OCI-LY3 (cell line): ENCODE measurements around the gene TLCD5.
A peak's percentile ranks its signal among the peaks of the same experiment; 100 is the strongest.

Experiments used
- H2AFZ ChIP-seq: fragments of 200-600, 300-600 bp; shearing (Covaris generic); 2 replicates; pipeline ENCODE4 v1.6.0; 2014; ENCODE audit warnings: antibody characterized with exemption, low read depth, low read length
- H3K27ac ChIP-seq: fragments of 200-600, 300-600 bp; sonication (generic); 2 replicates; pipeline ENCODE4 v1.5.1; 2014; ENCODE audit warnings: mild to moderate bottlenecking, low read length, moderate library complexity, mixed read lengths
- H3K27me3 ChIP-seq: fragments of 200-600, 300-600 bp; sonication (generic); 2 replicates; pipeline ENCODE4 v1.6.1; 2014; ENCODE audit warnings: low read depth, low read length, mixed read lengths
- H3K36me3 ChIP-seq: fragments of 200-600, 300-600 bp; sonication (generic); replicated peaks from 2 replicates; pipeline ENCODE3; 2014; ENCODE audit warnings: low read depth, low read length, mixed read lengths
- H3K4me1 ChIP-seq: fragments of 300-600, 200-600 bp; sonication (generic); 2 replicates; pipeline ENCODE4 v1.6.1; 2014; ENCODE audit warnings: low read length, mixed read lengths
- H3K4me2 ChIP-seq: fragments of 200-600, 300-600 bp; sonication (generic); 2 replicates; pipeline ENCODE4 v1.6.1; 2014; ENCODE audit warnings: low read length, mixed read lengths
- H3K4me3 ChIP-seq: fragments of 300-600, 200-600 bp; sonication (generic); 2 replicates; pipeline ENCODE4 v1.5.1; 2014; ENCODE audit warnings: antibody characterized with exemption, mild to moderate bottlenecking, low read length, moderate library complexity
- H3K79me2 ChIP-seq: fragments of 300-600, 200-600 bp; shearing (Covaris generic); 2 replicates; pipeline ENCODE4 v1.6.1; 2014; ENCODE audit warnings: mild to moderate bottlenecking, low read length, mixed read lengths
- H3K9ac ChIP-seq: fragments of 300-600, 200-600 bp; shearing (Covaris generic); 2 replicates; pipeline ENCODE4 v1.6.0; 2014; ENCODE audit warnings: mild to moderate bottlenecking, low read length, moderate library complexity
- H3K9me3 ChIP-seq: fragments of 200-600, 300-600 bp; shearing (Covaris generic); 2 replicates; pipeline ENCODE4 v1.6.1; 2014; ENCODE audit warnings: low read length, mixed read lengths; ENCODE audit not compliant: insufficient read depth
- H4K20me1 ChIP-seq: fragments of 200-600, 300-600 bp; sonication (generic); 2 replicates; pipeline ENCODE4 v1.6.1; 2016; ENCODE audit warnings: low read length, mixed read lengths; ENCODE audit not compliant: insufficient read depth
- CTCF ChIP-seq: fragments of 200-600, 300-600 bp; sonication (generic); IDR thresholded peaks from 2 replicates; pipeline ENCODE4 v1.5.1; 2014; ENCODE audit warnings: antibody characterized with exemption, low read length, low read depth
- EZH2phosphoT487 ChIP-seq: fragments of 200-600 bp; shearing (Covaris generic); IDR thresholded peaks from 2 replicates; pipeline ENCODE4 v1.6.1; 2018; ENCODE audit warnings: antibody characterized with exemption, mixed run types, low read depth

Gene TLCD5

GRCh38 chr11:120337355-120338106, 12.4 kb downstream of the TLCD5 start:
- Histone ChIP-seq H3K79me2 (peaks cover 41% of the 10 kb centered on the region), H2AFZ (no peak overlapping the region), H4K20me1 (peaks cover 49% of the 10 kb centered on the region), H3K9ac (peak overlapping the region; percentile 91), H3K27me3 (peaks cover 47% of the 10 kb centered on the region), H3K4me3 (peak overlapping the region; percentile 94), H3K4me2 (peak overlapping the region; percentile 95), H3K4me1 (peaks cover 15% of the 10 kb centered on the region), H3K36me3 (peaks cover 6% of the 10 kb centered on the region), H3K9me3 (peaks cover 6% of the 10 kb centered on the region; the same call in 1 of the 2 replicates), H3K27ac (no peak overlapping the region)
- TF ChIP-seq CTCF: no peak
- no peak for TF ChIP-seq EZH2phosphoT487

GRCh38 chr11:120338107-120338933, 13.2 kb downstream of the TLCD5 start:
- peaks cover 10% of the 10 kb centered on the region for H3K36me3 ChIP-seq
- H3K4me1 ChIP-seq: peaks cover 21% of the 10 kb centered on the region
- peaks cover 43% of the 10 kb centered on the region for H3K79me2 ChIP-seq
- H3K9me3 ChIP-seq: peaks cover 10% of the 10 kb centered on the region; the same call in 1 of the 2 replicates
- H3K27me3 ChIP-seq: peaks cover 47% of the 10 kb centered on the region
- peaks cover 57% of the 10 kb centered on the region for H4K20me1 ChIP-seq
- H3K27ac ChIP-seq: no peak overlapping the region
- no peak overlapping the region for H2AFZ ChIP-seq
- no peak overlapping the region for H3K9ac ChIP-seq
- TF ChIP-seq EZH2phosphoT487 (no peak), CTCF (no peak)
- peak overlapping the region; percentile 95 for H3K4me2 ChIP-seq
- H3K4me3 ChIP-seq: peak overlapping the region; percentile 94

DNA sequence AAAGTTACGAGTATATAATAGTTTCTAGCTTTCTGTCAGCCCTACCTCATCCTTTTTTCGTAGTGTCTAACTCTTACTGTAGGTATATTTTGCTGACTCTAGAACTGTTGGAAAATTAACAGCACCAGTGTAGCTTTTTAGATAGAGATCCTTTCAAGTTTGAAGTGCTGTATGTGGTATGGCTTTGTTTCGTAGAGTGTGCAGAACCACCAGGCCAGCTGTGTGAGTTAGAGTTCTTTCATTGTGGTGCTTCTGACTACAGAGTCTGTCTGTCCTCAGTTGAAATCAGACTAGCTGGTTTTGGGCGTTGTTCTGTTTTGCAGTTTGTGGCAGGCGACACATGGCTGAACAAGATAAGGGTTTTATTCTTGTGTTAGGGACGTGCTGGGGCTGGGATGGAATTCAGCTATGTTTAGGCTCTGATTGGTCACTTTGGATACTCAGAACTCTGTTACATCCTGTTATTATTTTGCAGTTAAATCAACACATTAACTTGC, 14.3 kb downstream of the TLCD5 start:
- no peak overlapping the region for H3K4me2 ChIP-seq
- peaks cover 30% of the 10 kb centered on the region for H3K4me1 ChIP-seq
- TF ChIP-seq EZH2phosphoT487 (no peak), CTCF (no peak)
- H3K9ac ChIP-seq: no peak overlapping the region
- no peak overlapping the region for H2AFZ ChIP-seq
- H3K27ac ChIP-seq: no peak overlapping the region
- peaks cover 10% of the 10 kb centered on the region for H3K36me3 ChIP-seq
- H3K9me3 ChIP-seq: peaks cover 10% of the 10 kb centered on the region; the same call in 1 of the 2 replicates
- peaks cover 61% of the 10 kb centered on the region for H4K20me1 ChIP-seq
- H3K27me3 ChIP-seq: peaks cover 46% of the 10 kb centered on the region
- H3K4me3 ChIP-seq: no peak overlapping the region
- peaks cover 43% of the 10 kb centered on the region for H3K79me2 ChIP-seq

DNA sequence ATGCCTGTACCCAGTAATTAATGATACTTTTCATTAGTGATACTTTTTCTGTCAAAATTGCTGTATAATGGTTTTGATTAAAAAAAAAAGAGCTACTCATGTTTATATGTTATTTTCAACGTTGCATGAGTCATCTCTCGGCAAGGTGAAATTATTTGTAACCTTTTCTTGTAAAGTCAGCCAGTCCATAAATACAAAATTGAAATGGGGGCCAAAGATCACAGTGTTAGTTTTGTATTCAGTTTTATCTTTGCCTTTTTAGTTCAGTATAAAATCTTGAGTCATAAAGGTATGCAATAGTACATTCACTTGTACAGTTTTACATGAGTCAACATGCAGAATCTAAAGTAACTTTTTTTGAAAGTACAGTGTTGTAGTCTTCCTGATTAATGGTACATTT, 15.4 kb downstream of the TLCD5 start:
- Histone ChIP-seq H3K4me1 (peaks cover 34% of the 10 kb centered on the region), H3K79me2 (peaks cover 43% of the 10 kb centered on the region), H3K9ac (no peak overlapping the region), H3K4me2 (no peak overlapping the region), H3K9me3 (peaks cover 10% of the 10 kb centered on the region; the same call in 1 of the 2 replicates), H4K20me1 (peaks cover 69% of the 10 kb centered on the region), H3K36me3 (peaks cover 10% of the 10 kb centered on the region), H3K27me3 (peaks cover 46% of the 10 kb centered on the region), H2AFZ (no peak overlapping the region), H3K4me3 (no peak overlapping the region), H3K27ac (no peak overlapping the region)
- TF ChIP-seq CTCF (no peak), EZH2phosphoT487 (no peak)
